Gastrocnemius medialis (tissue), 4 donors: ENCODE measurements around the gene RNF128.

ENCODE experiments used
- CTCF ChIP-seq, 5 experiments: fragments of 450-650 bp in 3 of 5; fragments of 200-600 bp in 2 of 5; sonication (generic) in 2 of 5; IDR thresholded peaks in 4 of 5; conservative IDR thresholded peaks in 1 of 5; 1 replicate in 4 of 5; 2 replicates in 1 of 5; pipeline ENCODE4 v1.5.1; 2016 to 2019; ENCODE audit warnings: antibody characterized with exemption in 5 of 5, mild to moderate bottlenecking in 3 of 5, moderate library complexity in 3 of 5
- POLR2A ChIP-seq, 2 donors: fragments of 450-650 bp; IDR thresholded peaks; one replicate each; pipeline ENCODE4 v1.6.1; 2017; ENCODE audit warnings: antibody characterized with exemption in 2 of 2, mild to moderate bottlenecking in 2 of 2, moderate library complexity in 2 of 2

GRCh38 chrX:106684207-106684606, 42.3 kb upstream of the RNF128 start:
- no peak for TF ChIP-seq CTCF (IDR thresholded peaks at IDR 0.05 in 4 of 5, conservative IDR thresholded peaks at IDR 0.05 in 1 of 5)
- no peak for TF ChIP-seq POLR2A (IDR thresholded peaks at IDR 0.05)
